HG03196 (cell line): ENCODE results near the gene SRPRB.

Experiments used
- ATAC-seq: cut with Tn5 transposase; IDR thresholded peaks from one replicate; pipeline ENCODE4 v1.9.1; 2021; ENCODE audit not compliant: unreplicated experiment

Gene SRPRB

GRCh38 chr3:133840055-133840737 lies 34.6 kb downstream of the SRPRB start:
- no peak for ATAC-seq

GRCh38 chr3:133840767-133841166 lies 35.2 kb downstream of the SRPRB start:
- ATAC-seq, result no peak

- no peak for ATAC-seq
Measured at GRCh38 chr3:133841196-133841595, 35.6 kb downstream of the SRPRB start.

- no peak for ATAC-seq
Measured at GRCh38 chr3:133842158-133842557, 36.5 kb downstream of the SRPRB start.

GRCh38 chr3:133843634-133844033 lies 38.0 kb downstream of the SRPRB start:
- no peak for ATAC-seq

GRCh38 chr3:133845127-133845526 lies 39.5 kb downstream of the SRPRB start:
- ATAC-seq, result no peak

- ATAC-seq, result no peak
Measured at GRCh38 chr3:133849346-133849745, 43.7 kb downstream of the SRPRB start.

- ATAC-seq, result no peak
Measured at GRCh38 chr3:133850034-133850433, 44.4 kb downstream of the SRPRB start.

- ATAC-seq, result no peak
Measured at GRCh38 chr3:133851266-133851906, 45.8 kb downstream of the SRPRB start.

GRCh38 chr3:133851931-133852330 lies 46.3 kb downstream of the SRPRB start:
- ATAC-seq, result no peak

- no peak for ATAC-seq
Measured at GRCh38 chr3:133853063-133853924, 47.7 kb downstream of the SRPRB start.

GRCh38 chr3:133853925-133854227 lies 48.3 kb downstream of the SRPRB start:
- no peak for ATAC-seq

- ATAC-seq, result no peak
Measured at GRCh38 chr3:133854264-133855001, 48.8 kb downstream of the SRPRB start.

- ATAC-seq, result no peak
Measured at GRCh38 chr3:133855002-133855370, 49.4 kb downstream of the SRPRB start.

- no peak for ATAC-seq
Measured at GRCh38 chr3:133855772-133856171, 50.2 kb downstream of the SRPRB start.

GRCh38 chr3:133856316-133856715 lies 50.7 kb downstream of the SRPRB start:
- no peak for ATAC-seq

GRCh38 chr3:133857767-133858166 lies 52.2 kb downstream of the SRPRB start:
- ATAC-seq, result no peak

- no peak for ATAC-seq
Measured at GRCh38 chr3:133859381-133860234, 54.0 kb downstream of the SRPRB start.

- ATAC-seq, result no peak
Measured at GRCh38 chr3:133860519-133860918, 54.9 kb downstream of the SRPRB start.

GRCh38 chr3:133862161-133862560 lies 56.5 kb downstream of the SRPRB start:
- no peak for ATAC-seq
